Measurements from ENCODE around the gene VPS37B. TPM values are rescaled to one million over a fixed set of nuclear protein-coding genes. Genes with fewer than 3 reads are reported as not detected.

The VPS37B gene, protein sequence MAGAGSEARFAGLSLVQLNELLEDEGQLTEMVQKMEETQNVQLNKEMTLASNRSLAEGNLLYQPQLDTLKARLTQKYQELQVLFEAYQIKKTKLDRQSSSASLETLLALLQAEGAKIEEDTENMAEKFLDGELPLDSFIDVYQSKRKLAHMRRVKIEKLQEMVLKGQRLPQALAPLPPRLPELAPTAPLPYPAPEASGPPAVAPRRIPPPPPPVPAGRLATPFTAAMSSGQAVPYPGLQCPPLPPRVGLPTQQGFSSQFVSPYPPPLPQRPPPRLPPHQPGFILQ
- total RNA-seq (2022) (24.0 and 25.4 TPM in 2 replicates), Bru-seq, nascent RNA (percentile 78 among the genes with signal in this experiment), BruChase-seq, experiment 1, labeled RNA remaining after a 2-hour chase (percentile 84 among the genes with signal in this experiment), BruChase-seq, experiment 2, labeled RNA remaining after a 6-hour chase (percentile 78 among the genes with signal in this experiment)
- long read RNA-seq, transcript VPS37B-201 (4 exons, 3,028 nt) = major isoform, 46 of 73 reads
- long read RNA-seq, partial matches to known transcripts = 0 of 73 reads
- long read RNA-seq, other reads (novel, unspliced or antisense) = 27 of 73 reads

DNA sequence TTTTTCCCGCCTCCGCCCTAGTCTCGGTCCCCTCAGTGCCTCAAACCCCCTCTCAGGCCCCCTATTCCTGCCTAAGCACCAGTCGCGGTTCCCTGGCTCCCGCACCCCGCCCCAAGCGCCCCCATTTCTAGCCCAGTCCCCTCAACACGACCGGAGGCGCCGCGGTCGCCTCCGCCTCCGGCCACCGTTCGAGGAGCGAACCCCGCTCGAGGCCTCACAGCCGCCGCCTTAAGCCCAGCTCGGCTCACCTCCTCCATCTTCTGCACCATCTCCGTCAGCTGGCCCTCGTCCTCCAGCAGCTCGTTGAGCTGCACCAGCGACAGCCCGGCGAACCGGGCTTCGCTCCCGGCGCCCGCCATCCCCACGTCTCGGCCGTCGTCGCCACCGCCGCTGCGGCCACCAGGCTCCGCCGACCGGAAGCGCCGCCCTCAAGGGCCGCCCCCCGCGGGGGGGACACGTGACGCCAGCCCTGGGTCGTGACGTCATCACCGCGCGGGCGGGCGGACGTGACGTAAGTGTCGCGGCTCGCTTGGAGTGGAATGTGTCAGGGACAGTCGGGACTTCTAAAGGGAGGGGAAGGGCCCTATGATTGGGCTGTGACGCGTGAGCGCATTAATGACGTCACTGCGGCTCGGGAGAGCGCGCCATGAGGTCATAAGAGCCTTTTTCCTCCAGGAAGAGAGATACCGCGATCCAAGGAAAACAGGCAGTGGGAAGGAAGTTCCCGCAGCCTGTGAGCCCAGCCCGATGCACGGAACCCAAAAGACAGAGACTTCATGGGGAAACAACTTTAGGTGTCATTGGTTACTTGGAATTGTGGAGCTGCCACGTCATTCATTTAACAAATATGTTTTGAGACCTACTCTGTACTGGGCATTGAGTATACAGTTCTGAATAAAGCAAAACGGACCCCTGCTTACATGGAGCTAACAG lies at the start of gene VPS37B:
VPS37B (minus strand) TSS at position 421 of the 933 bp plus-strand sequence; CDS start at position 359, 62 bp downstream.
- Mint-ChIP-seq H3K27me3 (ENCODE audit: insufficient read depth, unreplicated experiment) (no peaks in the 10 kb centered on the region), H3K4me1 (ENCODE audit: low read depth, unreplicated experiment) (peaks cover 14% of the 10 kb centered on the region), H3K36me3 (ENCODE audit: insufficient read depth, unreplicated experiment) (peaks cover 17% of the 10 kb centered on the region), H3K4me3 (ENCODE audit: unreplicated experiment) (peak within 1 kb of the TSS; percentile 93), H3K9me3 (ENCODE audit: unreplicated experiment) (no peaks in the 10 kb centered on the region), H3K27ac (ENCODE audit: unreplicated experiment) (peak within 1 kb of the TSS; percentile 95)
- Histone ChIP-seq H3K4me1 (peaks cover 26% of the 10 kb centered on the region), H3K27me3 (replicated peaks; ENCODE audit: control insufficient read depth, insufficient read depth, low read length) (no peaks in the 10 kb centered on the region), H3K36me3 (ENCODE audit: control insufficient read depth, insufficient read depth, low read length) (no peaks in the 10 kb centered on the region), H3K4me3 (ENCODE audit: low read depth, low read length) (peak within 1 kb of the TSS; percentile 66), H3K9me3 (no peaks in the 10 kb centered on the region)
- TF ChIP-seq, protein P1, sequence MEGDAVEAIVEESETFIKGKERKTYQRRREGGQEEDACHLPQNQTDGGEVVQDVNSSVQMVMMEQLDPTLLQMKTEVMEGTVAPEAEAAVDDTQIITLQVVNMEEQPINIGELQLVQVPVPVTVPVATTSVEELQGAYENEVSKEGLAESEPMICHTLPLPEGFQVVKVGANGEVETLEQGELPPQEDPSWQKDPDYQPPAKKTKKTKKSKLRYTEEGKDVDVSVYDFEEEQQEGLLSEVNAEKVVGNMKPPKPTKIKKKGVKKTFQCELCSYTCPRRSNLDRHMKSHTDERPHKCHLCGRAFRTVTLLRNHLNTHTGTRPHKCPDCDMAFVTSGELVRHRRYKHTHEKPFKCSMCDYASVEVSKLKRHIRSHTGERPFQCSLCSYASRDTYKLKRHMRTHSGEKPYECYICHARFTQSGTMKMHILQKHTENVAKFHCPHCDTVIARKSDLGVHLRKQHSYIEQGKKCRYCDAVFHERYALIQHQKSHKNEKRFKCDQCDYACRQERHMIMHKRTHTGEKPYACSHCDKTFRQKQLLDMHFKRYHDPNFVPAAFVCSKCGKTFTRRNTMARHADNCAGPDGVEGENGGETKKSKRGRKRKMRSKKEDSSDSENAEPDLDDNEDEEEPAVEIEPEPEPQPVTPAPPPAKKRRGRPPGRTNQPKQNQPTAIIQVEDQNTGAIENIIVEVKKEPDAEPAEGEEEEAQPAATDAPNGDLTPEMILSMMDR (IDR thresholded peaks at IDR 0.05; ENCODE audit: insufficient read depth in 1 of 2, low read depth in 1 of 2, low read length in 1 of 2, severe bottlenecking in 1 of 2, unreplicated experiment in 1 of 2) = no peak
- POLR2A ChIA-PET = no interaction called here
- intact Hi-C loops (cut with micrococcal nuclease; ENCODE audit: unreplicated experiment) = no loop called here
- CTCF ChIA-PET = no interaction called here
- BruUV-seq (replicated peaks) = TSS peak; percentile 85
- peak; percentile 87 to 92 for DNase-seq

DNA sequence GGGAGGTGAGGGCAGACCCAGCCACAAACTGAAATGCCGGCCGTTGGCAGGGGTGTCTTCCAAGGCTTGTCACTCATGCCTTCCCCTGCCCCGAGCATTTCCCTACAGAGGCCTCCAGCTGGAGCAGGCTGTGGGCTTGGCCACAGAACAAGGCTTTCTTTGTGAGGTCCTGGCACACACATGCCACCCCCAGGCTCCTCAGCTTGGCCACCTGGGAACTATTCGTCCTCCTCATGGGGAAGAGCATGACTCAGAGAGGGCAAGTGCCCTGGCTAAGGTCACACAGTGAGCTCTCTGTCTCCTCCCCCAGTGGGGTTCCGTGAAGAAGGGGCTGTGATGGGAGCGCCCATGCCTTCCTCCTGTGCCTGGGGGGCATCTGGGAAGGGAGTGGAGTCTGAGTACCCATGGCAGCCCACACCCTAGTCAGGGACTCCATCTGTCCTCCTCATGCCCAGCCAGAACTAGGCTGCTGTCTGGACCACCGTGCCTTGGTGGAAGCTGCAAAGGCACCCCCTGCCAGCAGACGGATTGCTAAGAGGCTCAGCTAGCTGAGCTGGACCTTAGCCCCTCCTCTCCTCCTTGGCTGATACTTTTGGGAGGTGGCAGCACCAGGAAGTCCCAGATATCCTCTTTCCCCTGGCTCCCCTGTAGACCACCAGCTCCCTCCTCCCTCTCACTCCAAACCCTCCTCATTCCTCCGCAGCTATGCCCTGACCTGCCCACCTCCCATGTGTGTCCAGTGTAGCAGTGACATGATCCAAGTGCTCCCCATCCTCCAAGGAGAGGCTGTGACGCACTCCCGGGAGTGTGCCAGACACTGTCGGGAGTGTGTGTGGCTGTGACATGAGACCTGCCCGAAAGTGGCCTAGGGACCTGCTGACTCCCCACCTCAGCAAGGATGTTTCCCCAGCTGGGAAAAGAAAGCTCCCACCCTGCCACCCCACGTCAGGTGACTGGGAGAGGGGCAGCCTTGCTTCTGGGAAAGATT lies 49.0 kb upstream of the VPS37B start:
- H3K36me3 Mint-ChIP-seq (ENCODE audit: insufficient read depth, unreplicated experiment) = peaks cover 6% of the 10 kb centered on the region
- H3K27ac Mint-ChIP-seq (ENCODE audit: unreplicated experiment) = no peak overlapping the region
- no TSS peak for BruUV-seq (replicated peaks)
- Histone ChIP-seq H3K27me3 (replicated peaks; ENCODE audit: control insufficient read depth, insufficient read depth, low read length) (no peaks in the 10 kb centered on the region), H3K4me1 (peaks cover 3% of the 10 kb centered on the region; the same call in 1 of the 2 replicates), H3K9me3 (no peaks in the 10 kb centered on the region), H3K4me3 (ENCODE audit: low read depth, low read length) (no peak overlapping the region), H3K36me3 (ENCODE audit: control insufficient read depth, insufficient read depth, low read length) (no peaks in the 10 kb centered on the region; the same call in 1 of the 2 replicates)
- intact Hi-C loops (cut with micrococcal nuclease; ENCODE audit: unreplicated experiment) = no loop called here
- no peak for DNase-seq
- peaks cover 5% of the 10 kb centered on the region for H3K4me1 Mint-ChIP-seq (ENCODE audit: low read depth, unreplicated experiment)
- H3K9me3 Mint-ChIP-seq (ENCODE audit: unreplicated experiment) = no peaks in the 10 kb centered on the region
- ChIA-PET CTCF (interaction anchor here (0.7 kb wide), 1 partner anchor 16 kb away, joined by 4 read pairs; no protein-coding TSS in a partner anchor), POLR2A (no interaction called here)
- H3K27me3 Mint-ChIP-seq (ENCODE audit: insufficient read depth, unreplicated experiment) = no peaks in the 10 kb centered on the region
- TF ChIP-seq, protein P1 (IDR thresholded peaks at IDR 0.05; ENCODE audit: insufficient read depth in 1 of 2, low read depth in 1 of 2, low read length in 1 of 2, severe bottlenecking in 1 of 2, unreplicated experiment in 1 of 2) = no peak
- H3K4me3 Mint-ChIP-seq (ENCODE audit: unreplicated experiment) = no peak overlapping the region
